ENCODE measurements around the gene TAGLN3. TPM values are rescaled to one million over a fixed set of nuclear protein-coding genes. Genes with fewer than 3 reads are reported as not detected.

The TAGLN3 gene
- total RNA-seq, 3 donors from 2014 or later (not counting 1 experiment from before 2014, with no cell fraction given) = not detected

DNA sequence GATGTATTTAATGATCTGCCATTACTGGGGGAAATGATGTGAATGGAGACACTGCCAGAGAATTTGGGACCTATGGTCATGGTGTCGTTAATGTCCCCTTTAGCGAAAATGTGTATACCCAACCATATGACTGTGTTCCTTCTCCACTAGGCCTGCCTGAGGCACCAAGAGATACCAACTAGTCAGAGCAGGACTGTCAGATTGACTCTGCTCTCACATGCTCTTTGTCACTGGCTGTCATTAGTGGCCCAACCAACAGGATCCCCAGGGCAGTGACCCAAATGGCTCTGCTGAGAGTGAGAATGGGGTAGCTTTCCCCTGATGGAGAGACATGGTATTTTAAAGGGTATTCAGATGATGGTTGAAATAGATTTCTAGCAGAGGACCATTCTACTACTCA is 2.8 kb downstream of the TAGLN3 start:
- TF ChIP-seq, protein P1, sequence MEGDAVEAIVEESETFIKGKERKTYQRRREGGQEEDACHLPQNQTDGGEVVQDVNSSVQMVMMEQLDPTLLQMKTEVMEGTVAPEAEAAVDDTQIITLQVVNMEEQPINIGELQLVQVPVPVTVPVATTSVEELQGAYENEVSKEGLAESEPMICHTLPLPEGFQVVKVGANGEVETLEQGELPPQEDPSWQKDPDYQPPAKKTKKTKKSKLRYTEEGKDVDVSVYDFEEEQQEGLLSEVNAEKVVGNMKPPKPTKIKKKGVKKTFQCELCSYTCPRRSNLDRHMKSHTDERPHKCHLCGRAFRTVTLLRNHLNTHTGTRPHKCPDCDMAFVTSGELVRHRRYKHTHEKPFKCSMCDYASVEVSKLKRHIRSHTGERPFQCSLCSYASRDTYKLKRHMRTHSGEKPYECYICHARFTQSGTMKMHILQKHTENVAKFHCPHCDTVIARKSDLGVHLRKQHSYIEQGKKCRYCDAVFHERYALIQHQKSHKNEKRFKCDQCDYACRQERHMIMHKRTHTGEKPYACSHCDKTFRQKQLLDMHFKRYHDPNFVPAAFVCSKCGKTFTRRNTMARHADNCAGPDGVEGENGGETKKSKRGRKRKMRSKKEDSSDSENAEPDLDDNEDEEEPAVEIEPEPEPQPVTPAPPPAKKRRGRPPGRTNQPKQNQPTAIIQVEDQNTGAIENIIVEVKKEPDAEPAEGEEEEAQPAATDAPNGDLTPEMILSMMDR (IDR thresholded peaks at IDR 0.05) = no peak
- Histone ChIP-seq H3K9me3 (ENCODE audit: control insufficient read depth, insufficient read depth, low read length) (no peaks in the 10 kb centered on the region), H3K4me3 (ENCODE audit: low read length) (no peak overlapping the region), H3K4me1 (ENCODE audit: control insufficient read depth, insufficient read depth, low read length) (peaks cover 22% of the 10 kb centered on the region), H3K27ac (ENCODE audit: low read length) (no peak overlapping the region), H3K36me3 (ENCODE audit: control insufficient read depth, insufficient read depth, low read length) (no peaks in the 10 kb centered on the region), H3K27me3 (ENCODE audit: control insufficient read depth, insufficient read depth, low read length) (no peaks in the 10 kb centered on the region)
- Mint-ChIP-seq H3K36me3 (no peaks in the 10 kb centered on the region), H3K4me1 (peaks cover 26 to 29% of the 10 kb centered on the region in 2 donors), H3K27ac (no peak overlapping the region), H3K27me3 (ENCODE audit: low read depth in 2 of 2) (peaks cover 12 to 24% of the 10 kb centered on the region in 2 donors), H3K9me3 (no peaks in the 10 kb centered on the region), H3K4me3 (no peak overlapping the region)
- no peak for DNase-seq
- WGBS (ENCODE audit: insufficient coverage) = 100% methylated on average over 2 of the region's 2 CpGs
- intact Hi-C loops (cut with micrococcal nuclease) = no loop called here
- ATAC-seq = no peak

DNA sequence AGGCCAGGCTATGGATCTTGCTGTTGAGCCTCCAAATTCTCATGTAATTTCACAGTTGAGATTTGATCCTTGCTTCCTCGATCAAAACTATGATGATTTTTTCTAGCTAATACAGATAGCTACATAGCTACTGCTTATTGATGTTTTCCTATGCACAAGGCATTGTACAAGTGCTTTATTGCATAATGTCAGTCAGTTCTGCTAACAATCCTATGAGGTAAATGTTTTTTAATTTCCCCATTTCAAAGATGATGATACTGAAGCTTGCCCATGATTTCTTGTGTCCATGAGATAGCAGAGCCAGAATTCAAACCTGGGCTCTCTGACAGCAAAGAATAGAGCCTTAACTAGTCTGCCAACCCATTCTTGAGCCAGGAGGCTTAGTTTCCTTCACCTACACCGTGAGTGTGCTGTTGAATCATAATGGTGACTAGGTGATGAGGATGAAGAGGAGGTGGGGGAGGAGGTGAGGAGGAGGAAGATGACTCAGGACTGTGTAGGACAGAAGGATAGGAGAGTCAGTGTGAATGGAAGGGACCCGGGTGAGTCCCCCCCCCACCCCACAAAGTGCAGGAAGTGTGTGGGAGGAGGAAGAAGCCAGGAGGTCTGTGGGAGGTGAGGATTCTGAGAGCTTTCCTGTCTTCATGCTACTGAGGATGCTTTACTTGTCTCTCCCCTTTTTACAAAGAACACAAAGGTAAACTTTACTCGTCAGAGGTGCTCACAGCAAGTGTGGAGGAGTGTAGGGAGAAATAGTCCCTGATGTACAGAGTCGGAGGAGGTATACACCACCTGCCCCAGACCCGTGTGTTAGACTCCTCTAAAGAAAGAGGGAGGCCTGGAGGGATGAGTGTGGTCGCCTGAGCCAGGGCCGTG is 3.6 kb downstream of the TAGLN3 start:
- no peak for ATAC-seq
- H3K27me3 Mint-ChIP-seq (ENCODE audit: low read depth in 2 of 2) = peaks cover 10 to 18% of the 10 kb centered on the region in 2 donors

DNA sequence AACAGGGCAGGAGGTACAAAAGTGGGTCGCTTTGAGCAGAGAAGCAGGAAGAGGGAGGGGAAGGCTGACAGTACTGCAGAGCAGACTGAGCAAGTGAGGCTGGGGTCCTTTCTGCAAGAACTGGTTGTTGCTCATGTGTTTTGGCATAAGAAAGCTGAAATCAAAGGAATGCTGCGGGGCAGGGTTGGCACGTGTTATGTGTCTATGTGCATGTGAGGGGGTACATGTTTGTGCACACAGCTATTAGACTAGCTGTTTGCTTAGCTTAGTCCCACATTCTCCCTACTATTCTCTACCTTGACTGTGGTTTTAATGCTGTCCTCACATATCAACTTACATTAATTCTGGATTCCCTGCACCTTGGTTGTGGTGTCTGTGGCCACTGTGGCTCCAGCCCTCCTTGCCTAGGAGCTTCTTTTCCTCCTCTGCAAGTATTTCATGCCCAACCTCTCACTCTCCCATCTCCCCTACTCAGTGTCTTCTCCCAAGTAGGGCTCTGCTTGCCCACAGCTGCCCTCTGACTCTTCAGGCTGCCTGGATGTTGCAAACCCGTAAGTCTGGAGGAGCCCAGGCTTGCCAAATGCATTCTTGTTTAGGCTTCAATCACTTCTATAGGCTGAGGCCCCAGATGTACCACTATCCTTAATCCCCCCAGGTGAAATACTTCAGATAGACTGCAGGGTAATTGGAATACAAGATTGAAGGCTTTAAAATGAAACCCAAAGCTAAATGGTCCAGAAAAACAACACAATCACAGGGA is 4.8 kb downstream of the TAGLN3 start:
- ATAC-seq (no peak), DNase-seq (no peak)
- H3K27me3 ChIP-seq (ENCODE audit: control insufficient read depth, insufficient read depth, low read length) = no peaks in the 10 kb centered on the region
- intact Hi-C loops (cut with micrococcal nuclease) = no loop called here
- H3K9me3 ChIP-seq (ENCODE audit: control insufficient read depth, insufficient read depth, low read length) = no peaks in the 10 kb centered on the region
- no peak overlapping the region for H3K27ac ChIP-seq (ENCODE audit: low read length)
- peaks cover 26 to 27% of the 10 kb centered on the region in 2 donors for H3K4me1 Mint-ChIP-seq
- no peak overlapping the region for H3K4me3 Mint-ChIP-seq
- no peaks in the 10 kb centered on the region for H3K36me3 ChIP-seq (ENCODE audit: control insufficient read depth, insufficient read depth, low read length)
- H3K4me3 ChIP-seq (ENCODE audit: low read length) = no peak overlapping the region
- TF ChIP-seq, protein P1 (IDR thresholded peaks at IDR 0.05) = no peak
- H3K27ac Mint-ChIP-seq = no peak overlapping the region
- H3K4me1 ChIP-seq (ENCODE audit: control insufficient read depth, insufficient read depth, low read length) = peaks cover 20% of the 10 kb centered on the region
- H3K27me3 Mint-ChIP-seq (ENCODE audit: low read depth in 2 of 2) = peaks cover 8 to 14% of the 10 kb centered on the region in 2 donors
- H3K36me3 Mint-ChIP-seq = no peaks in the 10 kb centered on the region
- no peaks in the 10 kb centered on the region for H3K9me3 Mint-ChIP-seq
- WGBS (ENCODE audit: insufficient coverage) = 91% methylated on average over 4 of the region's 4 CpGs

More for the DNA sequence above, 3.6 kb downstream of the TAGLN3 start:
- no peaks in the 10 kb centered on the region for H3K9me3 ChIP-seq (ENCODE audit: control insufficient read depth, insufficient read depth, low read length)
- no peak overlapping the region for H3K4me3 Mint-ChIP-seq
- peaks cover 22% of the 10 kb centered on the region for H3K4me1 ChIP-seq (ENCODE audit: control insufficient read depth, insufficient read depth, low read length)
- H3K27ac Mint-ChIP-seq = no peak overlapping the region
- H3K36me3 Mint-ChIP-seq = no peaks in the 10 kb centered on the region
- H3K4me1 Mint-ChIP-seq = peaks cover 26 to 29% of the 10 kb centered on the region in 2 donors
- H3K36me3 ChIP-seq (ENCODE audit: control insufficient read depth, insufficient read depth, low read length) = no peaks in the 10 kb centered on the region
- H3K27ac ChIP-seq (ENCODE audit: low read length) = no peak overlapping the region
- no peaks in the 10 kb centered on the region for H3K9me3 Mint-ChIP-seq
- no peaks in the 10 kb centered on the region for H3K27me3 ChIP-seq (ENCODE audit: control insufficient read depth, insufficient read depth, low read length)
- intact Hi-C loops (cut with micrococcal nuclease) = no loop called here
- 74% methylated on average over 7 of the region's 8 CpGs for WGBS (ENCODE audit: insufficient coverage)
- peak in 1 of 2 donors; percentile 19 for DNase-seq
- TF ChIP-seq, protein P1 (IDR thresholded peaks at IDR 0.05) = no peak
- H3K4me3 ChIP-seq (ENCODE audit: low read length) = no peak overlapping the region
